Measurements from ENCODE around the gene TRIM60. TPM values are rescaled to one million over a fixed set of nuclear protein-coding genes. Genes with fewer than 3 reads are reported as not detected.
"Not testable (repeated sequence)": the region's sequence is repeated elsewhere in the genome, so short reads cannot be mapped to it uniquely, and the experiment has no call there.

The TRIM60 gene
- total RNA-seq, 1 donor from 2014 or later = not detected

DNA sequence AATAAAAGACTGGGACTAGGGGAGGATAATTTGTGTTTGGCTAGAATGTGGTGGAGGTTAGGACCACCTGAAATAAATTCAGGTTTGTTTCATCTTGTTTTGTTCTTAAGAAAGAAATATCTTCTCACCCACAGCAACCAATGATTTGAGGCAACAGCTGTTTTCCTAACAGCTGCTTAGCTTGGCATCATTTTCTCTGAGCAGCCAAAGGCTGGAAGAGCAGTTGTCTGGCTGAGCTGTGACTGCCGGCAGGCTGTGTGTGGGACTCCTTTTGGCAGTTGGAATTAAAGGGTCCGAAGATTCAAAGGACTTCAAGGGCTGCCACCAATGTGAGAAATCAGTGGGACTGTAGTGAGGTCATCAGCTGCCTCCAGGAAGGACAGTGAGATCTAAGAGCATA, 26.9 kb downstream of the TRIM60 start:
- DNase-seq (ENCODE audit: extremely low spot score in 2 of 2) = no peak

DNA sequence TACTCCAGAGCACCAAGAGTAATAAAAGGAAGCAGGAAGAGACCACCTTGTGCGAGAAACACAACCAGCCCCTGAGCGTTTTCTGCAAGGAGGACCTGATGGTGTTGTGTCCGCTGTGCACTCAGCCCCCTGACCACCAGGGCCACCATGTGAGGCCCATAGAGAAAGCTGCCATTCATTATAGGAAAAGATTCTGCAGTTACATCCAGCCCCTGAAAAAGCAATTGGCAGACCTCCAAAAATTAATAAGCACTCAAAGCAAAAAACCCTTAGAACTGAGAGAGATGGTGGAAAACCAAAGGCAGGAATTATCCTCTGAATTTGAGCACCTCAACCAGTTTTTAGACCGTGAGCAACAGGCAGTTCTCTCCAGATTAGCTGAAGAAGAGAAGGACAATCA, 27.6 kb downstream of the TRIM60 start:
- intact Hi-C loops (cut with DNase I) = no loop called here
- Histone ChIP-seq H3K27me3 (no peaks in the 10 kb centered on the region), H3K4me1 (no peaks in the 10 kb centered on the region), H3K27ac (no peak overlapping the region), H3K9me3 (no peaks in the 10 kb centered on the region), H3K36me3 (no peaks in the 10 kb centered on the region), H3K4me3 (no peak overlapping the region)
- TF ChIP-seq, protein P1, sequence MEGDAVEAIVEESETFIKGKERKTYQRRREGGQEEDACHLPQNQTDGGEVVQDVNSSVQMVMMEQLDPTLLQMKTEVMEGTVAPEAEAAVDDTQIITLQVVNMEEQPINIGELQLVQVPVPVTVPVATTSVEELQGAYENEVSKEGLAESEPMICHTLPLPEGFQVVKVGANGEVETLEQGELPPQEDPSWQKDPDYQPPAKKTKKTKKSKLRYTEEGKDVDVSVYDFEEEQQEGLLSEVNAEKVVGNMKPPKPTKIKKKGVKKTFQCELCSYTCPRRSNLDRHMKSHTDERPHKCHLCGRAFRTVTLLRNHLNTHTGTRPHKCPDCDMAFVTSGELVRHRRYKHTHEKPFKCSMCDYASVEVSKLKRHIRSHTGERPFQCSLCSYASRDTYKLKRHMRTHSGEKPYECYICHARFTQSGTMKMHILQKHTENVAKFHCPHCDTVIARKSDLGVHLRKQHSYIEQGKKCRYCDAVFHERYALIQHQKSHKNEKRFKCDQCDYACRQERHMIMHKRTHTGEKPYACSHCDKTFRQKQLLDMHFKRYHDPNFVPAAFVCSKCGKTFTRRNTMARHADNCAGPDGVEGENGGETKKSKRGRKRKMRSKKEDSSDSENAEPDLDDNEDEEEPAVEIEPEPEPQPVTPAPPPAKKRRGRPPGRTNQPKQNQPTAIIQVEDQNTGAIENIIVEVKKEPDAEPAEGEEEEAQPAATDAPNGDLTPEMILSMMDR (IDR thresholded peaks at IDR 0.05) = no peak
- TF ChIP-seq POLR2A (IDR thresholded peaks at IDR 0.05) (no peak), POLR2AphosphoS5 (IDR thresholded peaks at IDR 0.05; ENCODE audit: insufficient read depth in 1 of 2, low read depth in 1 of 2) (no peak)
- DNase-seq (ENCODE audit: extremely low spot score in 2 of 2) = no peak

More for the DNA sequence above, 26.9 kb downstream of the TRIM60 start:
- intact Hi-C loops (cut with DNase I) = no loop called here
- H3K36me3 ChIP-seq = no peaks in the 10 kb centered on the region
- no peak overlapping the region for H3K4me3 ChIP-seq
- no peaks in the 10 kb centered on the region for H3K27me3 ChIP-seq
- no peak for TF ChIP-seq POLR2AphosphoS5 (IDR thresholded peaks at IDR 0.05; ENCODE audit: insufficient read depth in 1 of 2, low read depth in 1 of 2)
- TF ChIP-seq POLR2A (IDR thresholded peaks at IDR 0.05) = no peak
- TF ChIP-seq, protein P1 (IDR thresholded peaks at IDR 0.05) = no peak
- H3K4me1 ChIP-seq = no peaks in the 10 kb centered on the region
- no peaks in the 10 kb centered on the region for H3K9me3 ChIP-seq
- H3K27ac ChIP-seq = no peak overlapping the region

DNA sequence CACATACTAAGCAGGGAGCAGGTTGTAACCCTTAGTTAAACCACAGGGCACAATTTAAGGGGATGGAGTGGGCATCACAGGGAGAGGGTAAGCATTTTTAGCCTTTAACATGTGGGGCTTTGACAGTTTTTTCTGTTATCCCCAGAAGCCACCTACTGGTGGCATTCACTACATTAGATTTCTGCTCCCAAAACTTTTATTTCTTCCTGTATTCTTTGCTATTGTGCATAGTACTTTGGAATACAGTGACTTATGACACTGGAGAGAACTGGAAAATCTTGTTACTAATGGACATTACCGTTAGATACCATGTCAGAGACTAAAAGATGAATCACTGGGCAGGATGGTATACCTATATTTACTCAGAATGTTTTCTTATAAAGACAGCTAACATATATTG, 29.1 kb downstream of the TRIM60 start:
- TF ChIP-seq, protein P1 (IDR thresholded peaks at IDR 0.05) = no peak
- TF ChIP-seq POLR2A (IDR thresholded peaks at IDR 0.05) (no peak), POLR2AphosphoS5 (IDR thresholded peaks at IDR 0.05; ENCODE audit: insufficient read depth in 1 of 2, low read depth in 1 of 2) (no peak)
- H3K27ac ChIP-seq = no peak overlapping the region
- no peak for DNase-seq (ENCODE audit: extremely low spot score in 2 of 2)
- H3K4me1 ChIP-seq = no peaks in the 10 kb centered on the region
- no peaks in the 10 kb centered on the region for H3K27me3 ChIP-seq
- no peaks in the 10 kb centered on the region for H3K9me3 ChIP-seq
- H3K36me3 ChIP-seq = no peaks in the 10 kb centered on the region
- no peak overlapping the region for H3K4me3 ChIP-seq
- intact Hi-C loops (cut with DNase I) = no loop called here

DNA sequence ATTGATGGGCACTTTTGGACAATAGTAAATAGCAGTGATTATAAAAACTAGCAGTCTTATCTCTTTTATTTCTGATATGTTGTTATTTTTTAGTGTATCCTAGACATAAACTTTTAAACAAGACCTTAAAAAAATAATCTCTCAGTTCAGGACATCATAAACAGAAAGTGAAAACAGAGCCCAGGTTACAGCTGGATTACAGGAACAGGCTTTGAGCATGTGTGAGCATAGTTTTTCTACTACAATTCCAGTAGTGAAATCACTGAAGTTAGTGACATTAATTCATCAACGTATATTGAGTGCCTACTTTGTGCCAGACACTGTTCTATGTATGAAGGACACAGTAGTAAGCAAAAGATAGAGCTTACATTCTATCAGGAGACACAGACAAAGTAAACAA, 38.8 kb downstream of the TRIM60 start:
- no peaks in the 10 kb centered on the region for H3K4me1 ChIP-seq
- intact Hi-C loops (cut with DNase I) = no loop called here
- TF ChIP-seq, protein P1 (IDR thresholded peaks at IDR 0.05) = no peak
- TF ChIP-seq POLR2AphosphoS5 (IDR thresholded peaks at IDR 0.05; ENCODE audit: insufficient read depth in 1 of 2, low read depth in 1 of 2) = no peak
- no peaks in the 10 kb centered on the region for H3K9me3 ChIP-seq
- H3K4me3 ChIP-seq = no peak overlapping the region
- DNase-seq (ENCODE audit: extremely low spot score in 2 of 2) = no peak
- no peaks in the 10 kb centered on the region for H3K36me3 ChIP-seq
- H3K27me3 ChIP-seq = no peaks in the 10 kb centered on the region
- H3K27ac ChIP-seq = no peak overlapping the region

DNA sequence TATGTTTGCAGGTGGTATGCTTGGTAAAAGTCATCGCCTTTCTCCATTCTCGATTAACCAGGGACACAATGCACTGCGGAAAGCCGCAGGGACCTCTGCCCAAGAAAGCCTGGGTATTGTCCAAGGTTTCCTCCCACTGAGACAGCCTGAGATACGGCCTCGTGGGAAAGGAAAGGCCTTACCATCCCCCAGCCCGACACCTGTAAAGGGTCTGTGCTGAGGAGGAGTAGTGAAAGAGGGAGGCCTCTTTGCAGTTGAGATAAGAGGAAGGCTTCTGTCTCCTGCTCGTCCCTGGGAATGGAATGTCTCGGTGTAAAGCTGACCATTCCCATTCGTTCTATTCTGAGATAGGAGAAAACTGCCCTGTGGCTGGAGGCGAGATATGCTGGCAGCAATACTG, 41.5 kb downstream of the TRIM60 start:
- H3K27me3 ChIP-seq; H3K9me3 ChIP-seq; H3K4me1 ChIP-seq; intact Hi-C loops (cut with DNase I); H3K27ac ChIP-seq; H3K36me3 ChIP-seq; DNase-seq (ENCODE audit: extremely low spot score in 2 of 2); H3K4me3 ChIP-seq: not testable (repeated sequence)
